Measurements from ENCODE around the gene NCAPH2. TPM values are rescaled to one million over a fixed set of nuclear protein-coding genes. Genes with fewer than 3 reads are reported as not detected.

The NCAPH2 gene
- total and polyA plus RNA-seq, 2 donors from 2014 or later, result 31.4 to 41.5 TPM

- DNase-seq (peak in 2 of 5 donors; percentile 69 to 93), FAIRE-seq (no peak)
- peak overlapping the region in 1 of 3 donors; percentile 12 for H3K9ac ChIP-seq (ENCODE audit: low read length in 3 of 3)
- peaks cover 0 to 24% (median 5%) of the 10 kb centered on the region in 3 donors for H3K4me1 ChIP-seq (ENCODE audit: control insufficient read depth in 2 of 3, insufficient read depth in 2 of 3, low read depth in 1 of 3, low read length in 3 of 3)
- intact Hi-C loops (cut with DNase I), result no loop called here
- H3K9me3 ChIP-seq (ENCODE audit: control insufficient read depth in 2 of 3, insufficient read depth in 1 of 3, low read length in 3 of 3), result no peaks in the 10 kb centered on the region
- peaks cover 7% of the 10 kb centered on the region for H3K27me3 ChIP-seq (ENCODE audit: control insufficient read depth, insufficient read depth, low read length)
- peak overlapping the region in 1 of 3 donors; percentile 45 for H3K4me3 ChIP-seq (ENCODE audit: low read length in 3 of 3)
- no peaks in the 10 kb centered on the region for H3K36me3 ChIP-seq (ENCODE audit: control insufficient read depth in 2 of 3, insufficient read depth in 3 of 3, low read length in 3 of 3)
- H3K27ac ChIP-seq (ENCODE audit: low read depth in 2 of 2, low read length in 2 of 2), result peak overlapping the region; percentile 87 to 96
- TF ChIP-seq CTCF (IDR thresholded peaks at IDR 0.05; ENCODE audit: borderline replicate concordance, extremely low read depth, insufficient read depth), result no peak
Observed at GRCh38 chr22:50529416-50529896, 21.4 kb downstream of the NCAPH2 start.

- DNase-seq (peak in 3 of 5 donors; percentile 41 to 97 (median 65)), FAIRE-seq (no peak)
- Histone ChIP-seq H3K9me3 (ENCODE audit: control insufficient read depth in 2 of 3, insufficient read depth in 1 of 3, low read length in 3 of 3) (no peaks in the 10 kb centered on the region), H3K4me3 (ENCODE audit: low read length in 3 of 3) (peak within 1 kb of the TSS in 2 of 3 donors; percentile 45 to 56), H3K4me1 (ENCODE audit: control insufficient read depth in 2 of 3, insufficient read depth in 2 of 3, low read depth in 1 of 3, low read length in 3 of 3) (peaks cover 0 to 19% (median 0%) of the 10 kb centered on the region in 3 donors), H3K9ac (ENCODE audit: low read length in 3 of 3) (peak within 1 kb of the TSS in 2 of 3 donors; percentile 69 to 73), H3K27me3 (ENCODE audit: control insufficient read depth, insufficient read depth, low read length) (peaks cover 7% of the 10 kb centered on the region), H3K27ac (ENCODE audit: low read depth in 2 of 2, low read length in 2 of 2) (peak within 1 kb of the TSS; percentile 87 to 96), H3K36me3 (ENCODE audit: control insufficient read depth in 2 of 3, insufficient read depth in 3 of 3, low read length in 3 of 3) (no peaks in the 10 kb centered on the region)
- no peak for TF ChIP-seq CTCF (IDR thresholded peaks at IDR 0.05; ENCODE audit: borderline replicate concordance, extremely low read depth, insufficient read depth)
- intact Hi-C loops (cut with DNase I), result no loop called here
Observed at GRCh38 chr22:50529897-50530579, 22.0 kb downstream of the NCAPH2 start, which contains the start of gene TYMP. TYMP (minus strand) TSS chr22:50530012; CDS start chr22:50529709, 303 bp downstream.

GRCh38 chr22:50530580-50530876 is 22.5 kb downstream of the NCAPH2 start:
- Histone ChIP-seq H3K4me1 (ENCODE audit: control insufficient read depth in 2 of 3, insufficient read depth in 2 of 3, low read depth in 1 of 3, low read length in 3 of 3) (peaks cover 0 to 19% (median 0%) of the 10 kb centered on the region in 3 donors), H3K36me3 (ENCODE audit: control insufficient read depth in 2 of 3, insufficient read depth in 3 of 3, low read length in 3 of 3) (no peaks in the 10 kb centered on the region), H3K27ac (ENCODE audit: low read depth in 2 of 2, low read length in 2 of 2) (peak overlapping the region; percentile 87 to 96), H3K9ac (ENCODE audit: low read length in 3 of 3) (peak overlapping the region in 1 of 3 donors; percentile 73), H3K4me3 (ENCODE audit: low read length in 3 of 3) (peak overlapping the region in 2 of 3 donors; percentile 24 to 56), H3K27me3 (ENCODE audit: control insufficient read depth, insufficient read depth, low read length) (peaks cover 7% of the 10 kb centered on the region), H3K9me3 (ENCODE audit: control insufficient read depth in 2 of 3, insufficient read depth in 1 of 3, low read length in 3 of 3) (no peaks in the 10 kb centered on the region)
- no peak for TF ChIP-seq CTCF (IDR thresholded peaks at IDR 0.05; ENCODE audit: borderline replicate concordance, extremely low read depth, insufficient read depth)
- DNase-seq (peak in 1 of 5 donors; percentile 87), FAIRE-seq (no peak)
- intact Hi-C loops (cut with DNase I), result no loop called here
